Left lung (tissue), 10 donors: ENCODE results near the gene SLC16A10. TPM values are rescaled to one million over a fixed set of nuclear protein-coding genes. Genes with fewer than 3 reads are reported as not detected.
A peak's percentile ranks its signal among the peaks of the same experiment; 100 is the strongest.

ENCODE experiments used
- ATAC-seq: fragments of 200-7000 bp; cut with Tn5 transposase; one replicate; pipeline ENCODE4 v1.9.1; 2020; ENCODE audit warnings: moderate library complexity
- DNase-seq, 4 donors: peaks; one replicate each; pipeline ENCODE4 v3.0.0-alpha.2; 2013 to 2020
- H3K27ac ChIP-seq, 2 donors: fragments of 200-600 bp; sonication (generic) in 1 of 2; one replicate each; pipeline versions ENCODE4 v1.5.0 to v1.8.0; 2020 to 2021
- H3K27me3 ChIP-seq, 2 donors: fragments of 200-600 bp; sonication (generic) in 1 of 2; one replicate each; pipeline versions ENCODE4 v1.5.0 to v1.8.0; 2020 to 2021
- H3K36me3 ChIP-seq, 2 donors: fragments of 200-600 bp; sonication (generic) in 1 of 2; one replicate each; pipeline versions ENCODE4 v1.5.0 to v1.8.0; 2020 to 2021
- H3K4me1 ChIP-seq, 2 donors: fragments of 200-600 bp; one replicate each; pipeline ENCODE4 v1.8.0; 2021
- H3K4me3 ChIP-seq, 2 donors: fragments of 200-600 bp; sonication (generic) in 1 of 2; one replicate each; pipeline versions ENCODE4 v1.5.0 to v1.8.0; 2020 to 2021; ENCODE audit warnings: mild to moderate bottlenecking in 1 of 2
- H3K9me3 ChIP-seq, 2 donors: fragments of 200-600 bp; sonication (generic) in 1 of 2; one replicate each; pipeline versions ENCODE4 v1.5.0 to v1.8.0; 2020 to 2021
- intact Hi-C, 2 donors: fragments of 100-400 bp; cut with DNase I; formaldehyde crosslinking; loops; one replicate each; pipeline versions ENCODE4 v1.11.2 to v1.14.2; 2022
- polyA plus RNA-seq, 6 donors: library from polyadenylated mRNA; unstranded; fragments of 120-200 nt; gene quantifications; one replicate each; pipeline ENCODE4 v1.2.1, GENCODE V29; 2013; ENCODE audit not compliant: insufficient read length in 6 of 6
- total RNA-seq, 2 donors: library from RNA; stranded (reverse); fragmentation: NEBNext Ultra II Directional; extraction: Animal tissue kit (Norgen Biotek cat#: 25700); gene quantifications; one replicate each; pipeline ENCODE4 v1.2.1, GENCODE V29; 2021
- TF ChIP-seq, protein P1 (sequence below), 2 donors: fragments of 200-600 bp; sonication (generic) in 1 of 2; IDR thresholded peaks; one replicate each; pipeline versions ENCODE4 v1.5.0 to v1.8.0; 2021; ENCODE audit warnings: antibody characterized with exemption in 2 of 2
- donor health status: DM: no; HTN: yes; CAD: no.
- donor health status: DM: no; HTN: no; CAD: no.

Gene SLC16A10
- total and polyA plus RNA-seq, 8 donors: 5.9 to 9.7 (median 8.0) TPM

DNA sequence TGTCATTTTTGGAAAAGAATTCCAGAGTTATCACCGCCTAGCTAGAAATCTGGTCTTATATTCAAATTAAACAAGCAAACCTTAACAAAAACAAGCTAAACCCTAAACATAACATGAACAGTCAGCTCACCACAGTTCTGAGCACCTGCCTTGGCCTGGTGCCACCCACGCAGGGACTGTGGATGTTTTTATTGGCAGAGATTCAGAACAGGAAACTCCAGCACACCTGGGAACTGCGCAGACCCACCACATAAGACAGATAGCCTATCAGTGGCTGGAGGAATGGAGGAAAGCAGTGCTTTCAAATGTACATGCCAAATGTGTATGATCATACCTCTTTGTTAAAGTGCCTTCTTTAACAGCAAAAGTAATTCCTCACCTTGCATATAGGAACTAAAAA lies 8.9 kb downstream of the SLC16A10 start:
- Histone ChIP-seq H3K27ac (no peak overlapping the region), H3K27me3 (no peaks in the 10 kb centered on the region), H3K4me3 (no peak overlapping the region), H3K9me3 (no peaks in the 10 kb centered on the region), H3K36me3 (no peaks in the 10 kb centered on the region), H3K4me1 (no peaks in the 10 kb centered on the region)
- intact Hi-C loops: no loop called here
- TF ChIP-seq, protein P1, sequence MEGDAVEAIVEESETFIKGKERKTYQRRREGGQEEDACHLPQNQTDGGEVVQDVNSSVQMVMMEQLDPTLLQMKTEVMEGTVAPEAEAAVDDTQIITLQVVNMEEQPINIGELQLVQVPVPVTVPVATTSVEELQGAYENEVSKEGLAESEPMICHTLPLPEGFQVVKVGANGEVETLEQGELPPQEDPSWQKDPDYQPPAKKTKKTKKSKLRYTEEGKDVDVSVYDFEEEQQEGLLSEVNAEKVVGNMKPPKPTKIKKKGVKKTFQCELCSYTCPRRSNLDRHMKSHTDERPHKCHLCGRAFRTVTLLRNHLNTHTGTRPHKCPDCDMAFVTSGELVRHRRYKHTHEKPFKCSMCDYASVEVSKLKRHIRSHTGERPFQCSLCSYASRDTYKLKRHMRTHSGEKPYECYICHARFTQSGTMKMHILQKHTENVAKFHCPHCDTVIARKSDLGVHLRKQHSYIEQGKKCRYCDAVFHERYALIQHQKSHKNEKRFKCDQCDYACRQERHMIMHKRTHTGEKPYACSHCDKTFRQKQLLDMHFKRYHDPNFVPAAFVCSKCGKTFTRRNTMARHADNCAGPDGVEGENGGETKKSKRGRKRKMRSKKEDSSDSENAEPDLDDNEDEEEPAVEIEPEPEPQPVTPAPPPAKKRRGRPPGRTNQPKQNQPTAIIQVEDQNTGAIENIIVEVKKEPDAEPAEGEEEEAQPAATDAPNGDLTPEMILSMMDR (IDR thresholded peaks at IDR 0.05): no peak
- DNase-seq (peak in 1 of 4 donors; percentile 68), ATAC-seq (peak; percentile 83)

GRCh38 chr6:111098597-111098996 lies 11.3 kb downstream of the SLC16A10 start:
- H3K27me3 ChIP-seq: no peaks in the 10 kb centered on the region
- no peaks in the 10 kb centered on the region for H3K9me3 ChIP-seq
- ATAC-seq (no peak), DNase-seq (no peak)
- H3K36me3 ChIP-seq: no peaks in the 10 kb centered on the region
- H3K4me3 ChIP-seq: no peak overlapping the region
- H3K4me1 ChIP-seq: no peaks in the 10 kb centered on the region
- TF ChIP-seq, protein P1 (IDR thresholded peaks at IDR 0.05): no peak
- no peak overlapping the region for H3K27ac ChIP-seq
- intact Hi-C loops: no loop called here

DNA sequence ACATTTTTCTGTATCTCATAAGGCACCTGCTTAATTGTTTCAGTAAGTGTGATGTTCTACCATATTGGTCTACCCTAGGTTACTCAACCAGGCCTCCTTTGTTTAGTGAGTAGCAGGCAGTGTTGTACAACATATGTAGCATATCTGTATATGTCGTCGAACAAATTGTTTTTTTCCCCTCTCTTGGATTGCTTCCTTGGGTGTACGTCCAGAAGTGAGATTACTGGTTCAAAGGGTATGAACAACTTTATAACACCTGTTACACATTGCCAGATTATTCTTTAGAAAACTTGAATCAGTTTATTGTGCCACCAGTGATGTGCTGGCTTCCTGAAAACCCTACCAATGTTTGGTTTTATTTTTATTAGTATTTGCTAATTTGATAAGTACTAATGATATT lies 14.7 kb downstream of the SLC16A10 start:
- no peak for ATAC-seq
- TF ChIP-seq, protein P1 (IDR thresholded peaks at IDR 0.05): no peak

DNA sequence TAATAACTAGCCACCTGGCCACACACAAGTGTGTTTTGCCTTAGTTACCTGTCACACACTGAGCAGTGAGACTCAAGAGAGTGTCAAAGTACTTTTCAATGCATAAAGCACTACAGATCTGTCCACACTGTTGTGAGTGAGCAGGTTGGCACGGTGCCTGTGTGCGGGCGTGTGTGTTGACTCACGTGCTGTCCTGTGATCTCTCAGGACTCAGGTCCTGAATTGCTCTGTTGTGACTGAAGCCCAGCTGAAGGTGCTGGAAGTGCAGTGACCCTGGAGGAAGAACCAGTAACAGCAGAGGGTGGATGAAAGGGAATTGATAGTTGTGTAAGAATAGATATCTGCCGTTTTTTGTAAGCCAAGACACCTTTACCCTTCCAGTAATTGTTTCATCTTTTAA lies 18.3 kb downstream of the SLC16A10 start:
- Histone ChIP-seq H3K36me3 (no peaks in the 10 kb centered on the region), H3K4me3 (no peak overlapping the region), H3K9me3 (peaks cover 0 to 7% of the 10 kb centered on the region in 2 donors), H3K27me3 (no peaks in the 10 kb centered on the region), H3K27ac (no peak overlapping the region), H3K4me1 (peaks cover 0 to 4% of the 10 kb centered on the region in 2 donors)
- peak; percentile 91 for ATAC-seq
- DNase-seq: peak in 3 of 4 donors; percentile 63 to 85 (median 81)
- intact Hi-C loops: no loop called here
- TF ChIP-seq, protein P1 (IDR thresholded peaks at IDR 0.05): no peak

More for the DNA sequence above, 14.7 kb downstream of the SLC16A10 start:
- Histone ChIP-seq H3K27ac (no peak overlapping the region), H3K27me3 (no peaks in the 10 kb centered on the region), H3K9me3 (no peaks in the 10 kb centered on the region), H3K36me3 (no peaks in the 10 kb centered on the region), H3K4me1 (peaks cover 0 to 4% of the 10 kb centered on the region in 2 donors), H3K4me3 (no peak overlapping the region)
- no peak for DNase-seq
- intact Hi-C loops: no loop called here

DNA sequence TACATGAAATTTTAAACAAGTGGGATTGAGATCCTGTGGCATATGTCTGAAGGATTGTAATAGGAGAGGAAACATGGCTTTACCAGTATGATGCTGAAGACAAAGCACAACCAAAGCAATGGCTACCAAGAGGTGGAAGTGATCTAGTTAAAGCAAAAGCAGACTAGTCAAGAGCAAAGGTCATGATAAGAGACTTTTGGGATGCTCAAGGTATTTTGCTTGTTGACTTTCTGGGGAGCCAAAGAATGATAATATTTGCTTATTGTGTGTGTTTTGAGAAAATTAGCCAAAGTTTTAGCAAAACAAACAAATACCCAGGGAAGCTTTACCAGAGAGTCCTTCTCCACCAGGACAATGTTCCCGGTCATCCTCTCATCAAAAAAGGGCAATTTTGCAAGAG lies 20.3 kb downstream of the SLC16A10 start:
- no peak for DNase-seq
- peaks cover 0 to 7% of the 10 kb centered on the region in 2 donors for H3K9me3 ChIP-seq
- intact Hi-C loops: no loop called here
- H3K36me3 ChIP-seq: no peaks in the 10 kb centered on the region
- H3K4me1 ChIP-seq: peaks cover 0 to 4% of the 10 kb centered on the region in 2 donors
- no peak overlapping the region for H3K4me3 ChIP-seq
- no peaks in the 10 kb centered on the region for H3K27me3 ChIP-seq
- H3K27ac ChIP-seq: no peak overlapping the region
- TF ChIP-seq, protein P1 (IDR thresholded peaks at IDR 0.05): no peak
- ATAC-seq: no peak
